Activated CD4-positive, alpha-beta T cell treated with anti-CD3 and anti-CD28 coated beads, Interleukin-2, Interleukin-4, amounts not matched to agents 100 ng/mL and 50 ng/mL, durations not matched to agents 16 hours and 8 hours (primary cell): ENCODE measurements around the gene IL37.

Source experiments
- DNase-seq: peaks from one replicate; pipeline ENCODE4 v3.0.0-alpha.2; 2020; ENCODE audit warnings: low spot score

Gene IL37

DNA sequence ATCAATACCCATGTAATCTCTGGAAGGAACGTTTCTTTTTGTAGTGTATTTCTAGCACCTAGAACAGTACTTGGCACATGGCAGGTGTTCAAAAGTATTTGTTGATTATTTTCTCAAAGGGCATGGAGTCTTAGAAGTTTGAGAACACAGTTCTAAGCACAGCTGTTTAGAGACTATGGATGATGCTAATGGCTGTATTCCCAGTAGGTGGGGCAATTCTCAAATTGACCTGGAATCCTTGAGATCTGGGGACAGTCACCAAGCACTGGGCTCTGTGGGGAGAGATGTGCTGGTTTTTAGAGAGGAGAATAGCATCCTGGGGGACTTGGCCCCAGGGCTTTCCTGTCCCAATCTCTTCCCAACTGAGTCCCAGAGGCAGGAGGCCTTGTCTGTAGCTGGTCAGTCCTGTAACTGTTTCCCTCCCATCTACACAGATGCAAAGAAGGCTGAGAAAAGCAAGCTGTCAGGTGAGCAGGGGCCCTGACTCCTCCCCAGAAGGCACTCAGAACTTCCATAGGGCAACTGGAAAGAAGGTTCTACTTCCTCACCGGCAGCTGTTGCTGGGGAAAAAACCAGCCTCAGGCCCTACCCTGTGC is 49.4 kb downstream of the IL37 start:
- no peak for DNase-seq

DNA sequence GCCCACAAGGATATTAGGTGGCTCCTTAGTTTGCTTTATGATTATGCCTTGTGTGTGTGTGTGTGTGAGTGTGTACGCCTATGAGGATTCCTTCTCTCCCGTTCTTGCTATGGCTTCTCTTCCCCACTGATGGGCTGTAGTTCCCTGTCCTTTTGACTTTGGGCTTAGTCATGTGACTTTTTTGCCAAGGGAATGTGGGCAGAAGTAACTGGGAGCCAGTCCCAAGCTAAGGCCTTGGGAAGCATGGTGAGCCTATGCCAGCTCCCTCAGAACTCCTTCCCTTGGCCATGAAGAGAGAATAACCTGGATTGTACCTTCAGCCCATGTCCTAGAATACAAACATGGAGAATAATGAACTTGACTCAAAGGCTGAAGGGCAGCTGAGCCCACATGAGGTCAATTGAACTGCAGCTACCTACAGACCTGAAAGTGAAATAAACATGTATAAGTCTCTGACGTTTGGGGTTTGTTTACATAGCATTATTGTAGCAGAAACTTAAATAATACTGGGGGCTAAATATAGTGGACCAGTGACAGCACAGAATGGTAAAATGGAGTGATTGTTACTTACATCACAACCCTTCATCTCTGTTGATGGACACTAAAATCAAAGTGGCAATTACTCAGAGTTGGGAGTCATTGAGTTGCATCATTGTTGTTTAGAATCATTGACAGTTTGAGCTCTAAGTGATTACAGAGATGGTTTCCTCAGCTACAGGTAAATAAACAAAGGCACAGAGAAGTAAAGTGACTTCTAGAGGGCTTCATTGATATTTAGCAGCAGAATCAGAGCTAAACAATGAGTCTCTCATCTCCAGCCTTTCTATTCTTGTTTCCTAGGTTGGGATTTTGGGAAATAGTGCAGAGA is 51.6 kb downstream of the IL37 start:
- DNase-seq = no peak

DNA sequence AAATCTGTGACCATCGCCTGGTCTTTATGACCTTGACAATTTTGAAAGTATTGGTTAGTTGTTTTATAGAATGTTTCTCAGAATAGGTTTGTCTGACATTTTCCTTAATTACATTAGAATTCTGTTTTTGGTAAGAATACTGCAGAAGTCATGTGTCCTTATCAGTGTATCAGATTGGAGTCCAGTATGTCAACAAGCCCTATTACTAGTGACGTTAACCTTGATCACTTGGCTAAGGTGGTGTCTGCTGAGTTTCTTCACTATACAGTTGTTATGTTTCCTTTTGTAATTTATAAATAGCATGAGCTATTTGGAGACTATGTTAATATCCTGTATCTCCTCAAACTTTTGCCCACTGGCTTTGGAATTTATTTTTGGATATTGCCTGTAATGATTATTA is 56.1 kb downstream of the IL37 start:
- DNase-seq = no peak
